SK-N-MC (cell line): ENCODE results near the gene KCTD10.

Experiments used
- EZH2 ChIP-seq: fragments of 200-600 bp; sonication (generic); IDR thresholded peaks from one replicate; pipeline ENCODE4 v1.6.1; 2017; ENCODE audit warnings: antibody characterized with exemption
- POLR2AphosphoS5 ChIP-seq: IDR thresholded peaks from 2 replicates; pipeline ENCODE4 v1.6.1; 2012; ENCODE audit warnings: mild to moderate bottlenecking, low read depth, low read length, borderline replicate concordance

GRCh38 chr12:109432842-109433304 is 44.2 kb downstream of the KCTD10 start:
- no peak for TF ChIP-seq POLR2AphosphoS5
- TF ChIP-seq EZH2: no peak
